ENCODE results near the gene SNX17. TPM values are rescaled to one million over a fixed set of nuclear protein-coding genes. Genes with fewer than 3 reads are reported as not detected.

SNX17 gene
- total and polyA plus RNA-seq, 2 of the 13 experiments (the other 11 are each of a cell fraction or from before 2014, with no cell fraction given), result 75.0 to 109 TPM

- TF ChIP-seq ZNF407 (CRISPR knock-in tag; IDR thresholded peaks at IDR 0.05; ENCODE audit: not compliant biosample characterization) (peak; percentile 73), ZNF639 (CRISPR knock-in tag; conservative IDR thresholded peaks at IDR 0.05) (peak; percentile 95), ZNF253 (CRISPR knock-in tag; IDR thresholded peaks at IDR 0.05; ENCODE audit: borderline replicate concordance) (0 out of 2 replicates have a peak, but pooled peaks have one; percentile 32), PHF5A (CRISPR knock-in tag; IDR thresholded peaks at IDR 0.05; ENCODE audit: low read depth, unreplicated experiment) (peak; percentile 25), ZNF547 (CRISPR knock-in tag; IDR thresholded peaks at IDR 0.05) (peak; percentile 99), ZSCAN30 (CRISPR knock-in tag; IDR thresholded peaks at IDR 0.05) (no peak; the same call in 1 of the 2 replicates), ZNF720 (CRISPR knock-in tag; IDR thresholded peaks at IDR 0.05) (0 out of 2 replicates have a peak, but pooled peaks have one; percentile 41), ZNF276 (CRISPR knock-in tag; IDR thresholded peaks at IDR 0.05; ENCODE audit: low read depth) (no peak; the same call in none of the 2 replicates), FOXO4 (CRISPR knock-in tag; conservative IDR thresholded peaks at IDR 0.05) (peak; percentile 96), ZBTB2 (CRISPR knock-in tag; IDR thresholded peaks at IDR 0.05; ENCODE audit: low read depth) (peak; percentile 95), TBX2 (CRISPR knock-in tag; IDR thresholded peaks at IDR 0.05; ENCODE audit: borderline replicate concordance) (peak; percentile 75; the same call in 1 of the 2 replicates), ZNF138 (CRISPR knock-in tag; IDR thresholded peaks at IDR 0.05; ENCODE audit: low read depth) (no peak), TAF15 (IDR thresholded peaks at IDR 0.05; ENCODE audit: low read depth, low read length, poor library complexity, severe bottlenecking) (peak; percentile 83)
Measured at GRCh38 chr2:27409321-27410073, 39.1 kb downstream of the SNX17 start, which contains the start of gene PPM1G (continued).

All from HepG2 (cell line).